Left renal cortex interstitium (tissue), 4 donors: ENCODE results near the gene MAST1. TPM values are rescaled to one million over a fixed set of nuclear protein-coding genes. Genes with fewer than 3 reads are reported as not detected.
"Not testable (repeated sequence)": the region's sequence is repeated elsewhere in the genome, so short reads cannot be mapped to it uniquely, and the experiment has no call there.

Experiments used
- DNase-seq, 4 donors: peaks; one replicate each; pipeline ENCODE4 v3.0.0-alpha.2; 2013; ENCODE audit warnings: low read depth in 4 of 4, low spot score in 2 of 4, missing footprints in 1 of 4
- polyA plus RNA-seq, 4 donors: library from polyadenylated mRNA; unstranded; fragments of 120-200 nt; gene quantifications; one replicate each; pipeline ENCODE4 v1.2.1, GENCODE V29; 2013; ENCODE audit not compliant: insufficient read length in 4 of 4

Gene MAST1
- polyA plus RNA-seq, 4 donors: 0.92 to 2.0 (median 1.3) TPM

- no peak for DNase-seq
Observed at GRCh38 chr19:12888006-12888603, 49.8 kb downstream of the MAST1 start.

- DNase-seq: not testable (repeated sequence)
Observed at GRCh38 chr19:12890299-12890786, 52.0 kb downstream of the MAST1 start.

- peak; percentile 89 to 97 (median 93) for DNase-seq
Observed at GRCh38 chr19:12890787-12891552, 52.7 kb downstream of the MAST1 start, which contains the start of gene GCDH. Gene GCDH, plus strand, starts transcription at chr19:12891160. Its CDS starts 145 bp downstream, at chr19:12891305.

- no peak for DNase-seq
Observed at GRCh38 chr19:12891553-12892021, 53.3 kb downstream of the MAST1 start.

- no peak for DNase-seq
Observed at GRCh38 chr19:12893582-12893981, 55.3 kb downstream of the MAST1 start.

GRCh38 chr19:12896460-12896859 is 58.1 kb downstream of the MAST1 start:
- DNase-seq: no peak

- DNase-seq: no peak
Observed at GRCh38 chr19:12899891-12900518, 61.7 kb downstream of the MAST1 start.

GRCh38 chr19:12907166-12907565 is 68.9 kb downstream of the MAST1 start:
- DNase-seq: no peak

GRCh38 chr19:12912571-12912970 is 74.3 kb downstream of the MAST1 start:
- no peak for DNase-seq

GRCh38 chr19:12913011-12913561 is 74.8 kb downstream of the MAST1 start:
- DNase-seq: peak in 1 of 4 donors; percentile 34

- DNase-seq: no peak
Observed at GRCh38 chr19:12913851-12914690, 75.8 kb downstream of the MAST1 start.

GRCh38 chr19:12915860-12916259 is 77.5 kb downstream of the MAST1 start:
- not testable (repeated sequence) for DNase-seq

- DNase-seq: no peak
Observed at GRCh38 chr19:12918253-12918652, 79.9 kb downstream of the MAST1 start.

GRCh38 chr19:12921047-12921446 is 82.7 kb downstream of the MAST1 start:
- no peak for DNase-seq

- DNase-seq: no peak
Observed at GRCh38 chr19:12922959-12923358, 84.6 kb downstream of the MAST1 start.

Other genes starting within 250 kb of the MAST1 start
- 1 to 10 TPM; 3.5 to 6.4 (median 5.7) TPM for gene ZNF490, start 227.7 kb upstream of the MAST1 start, polyA plus RNA-seq
- 10 to 100 TPM; 13.7 to 26.7 (median 20.9) TPM for gene ZNF791, start 227.6 kb upstream of the MAST1 start, polyA plus RNA-seq
- 10 to 100 TPM; 23.6 to 35.9 (median 33.6) TPM for gene MAN2B1, start 171.8 kb upstream of the MAST1 start, polyA plus RNA-seq
- 10 to 100 TPM; 12.0 to 30.5 (median 22.5) TPM for gene WDR83, start 171.7 kb upstream of the MAST1 start, polyA plus RNA-seq
- gene DHPS, start 156.6 kb upstream of the MAST1 start, polyA plus RNA-seq: 10 to 100 TPM; 72.6 to 98.7 (median 85.4) TPM
- gene GNG14, start 150.5 kb upstream of the MAST1 start, polyA plus RNA-seq: under 1 TPM in 1 of 4 donors, not detected in 3; 0.49 TPM
- gene FBXW9, start 141.9 kb upstream of the MAST1 start, polyA plus RNA-seq: 10 to 100 TPM; 13.6 to 18.8 (median 16.2) TPM
- 10 to 100 TPM; 55.5 to 98.6 (median 72.3) TPM for gene TNPO2, start 114.6 kb upstream of the MAST1 start, polyA plus RNA-seq
- gene TRIR, start 103.8 kb upstream of the MAST1 start, polyA plus RNA-seq: 100 to 1,000 TPM; 143 to 230 (median 189) TPM
- 100 to 1,000 TPM in 1 of 4 donors, 10 to 100 TPM in 3; 76.8 to 108 (median 91.6) TPM for gene GET3, start 101.0 kb upstream of the MAST1 start, polyA plus RNA-seq
- gene BEST2, start 86.7 kb upstream of the MAST1 start, polyA plus RNA-seq: under 1 TPM in 2 of 4 donors, not detected in 2; 0.13 to 0.14 TPM
- 10 to 100 TPM; 34.6 to 85.0 (median 63.2) TPM for gene HOOK2, start 63.0 kb upstream of the MAST1 start, polyA plus RNA-seq
- 10 to 100 TPM; 15.6 to 78.0 (median 30.9) TPM for gene JUNB, start 47.0 kb upstream of the MAST1 start, polyA plus RNA-seq
- 100 to 1,000 TPM; 294 to 388 (median 320) TPM for gene PRDX2, start 36.7 kb upstream of the MAST1 start, polyA plus RNA-seq
- 10 to 100 TPM in 2 of 4 donors, 1 to 10 TPM in 2; 5.4 to 10.8 (median 8.0) TPM for gene THSD8, start 36.4 kb upstream of the MAST1 start, polyA plus RNA-seq
- 10 to 100 TPM; 29.1 to 45.7 (median 35.3) TPM for gene RNASEH2A, start 31.9 kb upstream of the MAST1 start, polyA plus RNA-seq
- gene RTBDN, start 3.9 kb upstream of the MAST1 start, polyA plus RNA-seq: under 1 TPM in 1 of 4 donors, not detected in 3; 0.08 TPM
- gene DNASE2, start 42.9 kb downstream of the MAST1 start, polyA plus RNA-seq: 10 to 100 TPM in 3 of 4 donors, 1 to 10 TPM in 1; 9.7 to 15.3 (median 12.6) TPM
- under 1 TPM; 0.22 to 0.99 (median 0.42) TPM for gene KLF1, start 48.7 kb downstream of the MAST1 start, polyA plus RNA-seq
- 10 to 100 TPM; 27.4 to 38.4 (median 35.4) TPM for gene GCDH, start 52.6 kb downstream of the MAST1 start, polyA plus RNA-seq
- 1 to 10 TPM; 2.2 to 4.7 (median 3.3) TPM for gene SYCE2, start 80.8 kb downstream of the MAST1 start, polyA plus RNA-seq
- gene FARSA, start 95.2 kb downstream of the MAST1 start, polyA plus RNA-seq: 10 to 100 TPM; 41.7 to 67.4 (median 55.2) TPM
- 100 to 1,000 TPM; 819 to 974 (median 899) TPM for gene CALR, start 100.1 kb downstream of the MAST1 start, polyA plus RNA-seq
- 100 to 1,000 TPM in 1 of 4 donors, 10 to 100 TPM in 3; 61.9 to 102 (median 87.3) TPM for gene RAD23A, start 107.3 kb downstream of the MAST1 start, polyA plus RNA-seq
- 10 to 100 TPM; 29.9 to 54.1 (median 39.2) TPM for gene GADD45GIP1, start 118.7 kb downstream of the MAST1 start, polyA plus RNA-seq
- under 1 TPM in 3 of 4 donors, not detected in 1; 0.08 to 0.28 (median 0.13) TPM for gene DAND5, start 131.1 kb downstream of the MAST1 start, polyA plus RNA-seq
- gene NFIX, start 157.0 kb downstream of the MAST1 start, polyA plus RNA-seq: 10 to 100 TPM; 15.3 to 27.6 (median 20.0) TPM